HG03558 (cell line): ENCODE measurements around the gene PPCDC.

ENCODE experiments used
- ATAC-seq: cut with Tn5 transposase; IDR thresholded peaks from one replicate; pipeline ENCODE4 v1.9.1; 2021; ENCODE audit warnings: moderate number of reproducible peaks; ENCODE audit not compliant: unreplicated experiment; ENCODE audit errors: extremely low read depth

PPCDC gene

GRCh38 chr15:75042730-75043508, 19.5 kb downstream of the PPCDC start:
- peak; percentile 49 for ATAC-seq

- peak; percentile 21 for ATAC-seq
Observed at GRCh38 chr15:75043509-75044257, 20.3 kb downstream of the PPCDC start.

- ATAC-seq, result no peak
Observed at GRCh38 chr15:75044258-75044878, 21.0 kb downstream of the PPCDC start.

- ATAC-seq, result no peak
Observed at GRCh38 chr15:75045332-75046015, 22.1 kb downstream of the PPCDC start.

- no peak for ATAC-seq
Observed at GRCh38 chr15:75048394-75048793, 25.0 kb downstream of the PPCDC start.

- ATAC-seq, result no peak
Observed at GRCh38 chr15:75049392-75049791, 26.0 kb downstream of the PPCDC start.

GRCh38 chr15:75050283-75050682, 26.9 kb downstream of the PPCDC start:
- ATAC-seq, result no peak

- ATAC-seq, result no peak
Observed at GRCh38 chr15:75051191-75051608, 27.8 kb downstream of the PPCDC start.

GRCh38 chr15:75051711-75052110, 28.3 kb downstream of the PPCDC start:
- ATAC-seq, result no peak

GRCh38 chr15:75052972-75053747, 29.8 kb downstream of the PPCDC start:
- no peak for ATAC-seq

- no peak for ATAC-seq
Observed at GRCh38 chr15:75053748-75054125, 30.3 kb downstream of the PPCDC start.

GRCh38 chr15:75054172-75054897, 30.9 kb downstream of the PPCDC start:
- no peak for ATAC-seq

- ATAC-seq, result no peak
Observed at GRCh38 chr15:75056036-75056435, 32.6 kb downstream of the PPCDC start.

- no peak for ATAC-seq
Observed at GRCh38 chr15:75058127-75058905, 34.9 kb downstream of the PPCDC start.

- ATAC-seq, result no peak
Observed at GRCh38 chr15:75059607-75060006, 36.2 kb downstream of the PPCDC start.

- no peak for ATAC-seq
Observed at GRCh38 chr15:75061272-75061671, 37.9 kb downstream of the PPCDC start.

GRCh38 chr15:75062706-75063105, 39.3 kb downstream of the PPCDC start:
- ATAC-seq, result no peak

GRCh38 chr15:75063338-75063737, 39.9 kb downstream of the PPCDC start:
- ATAC-seq, result no peak

- ATAC-seq, result no peak
Observed at GRCh38 chr15:75063889-75064288, 40.5 kb downstream of the PPCDC start.
